GM21515 (cell line): Measurements from ENCODE around the gene ITGBL1.

ENCODE experiments used
- ATAC-seq: cut with Tn5 transposase; IDR thresholded peaks from one replicate; pipeline ENCODE4 v1.9.1; 2021; ENCODE audit not compliant: unreplicated experiment

Gene ITGBL1

GRCh38 chr13:101736566-101736965 lies 284.1 kb downstream of the ITGBL1 start:
- no peak for ATAC-seq

- no peak for ATAC-seq
Measured at GRCh38 chr13:101738336-101738735, 285.9 kb downstream of the ITGBL1 start.

- peak; percentile 92 for ATAC-seq
Measured at GRCh38 chr13:101739382-101740178, 287.1 kb downstream of the ITGBL1 start.

GRCh38 chr13:101746513-101746912 lies 294.0 kb downstream of the ITGBL1 start:
- ATAC-seq = no peak

GRCh38 chr13:101747039-101747438 lies 294.6 kb downstream of the ITGBL1 start:
- no peak for ATAC-seq

GRCh38 chr13:101749584-101749983 lies 297.1 kb downstream of the ITGBL1 start:
- ATAC-seq = no peak

GRCh38 chr13:101751488-101751887 lies 299.0 kb downstream of the ITGBL1 start:
- peak; percentile 63 for ATAC-seq

- no peak for ATAC-seq
Measured at GRCh38 chr13:101752432-101752831, 300.0 kb downstream of the ITGBL1 start.

GRCh38 chr13:101755228-101755887 lies 302.9 kb downstream of the ITGBL1 start:
- no peak for ATAC-seq

- ATAC-seq = peak; percentile 81
Measured at GRCh38 chr13:101757446-101758039, 305.1 kb downstream of the ITGBL1 start.

GRCh38 chr13:101763191-101763590 lies 310.7 kb downstream of the ITGBL1 start:
- ATAC-seq = no peak
